HepG2 (cell line): ENCODE data around the gene SNRNP27. TPM values are rescaled to one million over a fixed set of nuclear protein-coding genes. Genes with fewer than 3 reads are reported as not detected.

ENCODE experiments used
- FOSL2 ChIP-seq: sonication (generic); formaldehyde crosslinking; IDR thresholded peaks from 2 replicates; pipeline ENCODE4 v1.4.0; 2020; ENCODE audit warnings: missing genetic modification reagents
- FOXA1 ChIP-seq, 2 experiments: fragments of 450-650 bp in 1 of 2; sonication (generic) in 1 of 2; formaldehyde crosslinking in 1 of 2; IDR thresholded peaks; 2 replicates each; pipeline versions ENCODE4 v1.4.0 to v1.6.1; 2016 to 2020; ENCODE audit warnings: missing genetic modification reagents in 1 of 2
- FOXA3 ChIP-seq: IDR thresholded peaks from 2 replicates; pipeline ENCODE4 v1.6.1; 2016; ENCODE audit warnings: missing genetic modification reagents, missing compliant biosample characterization
- FOXJ3 ChIP-seq: sonication (generic); formaldehyde crosslinking; IDR thresholded peaks from 2 replicates; pipeline ENCODE4 v1.4.0; 2020; ENCODE audit warnings: missing genetic modification reagents, mild to moderate bottlenecking, borderline replicate concordance
- FOXP4 ChIP-seq: sonication (generic); formaldehyde crosslinking; IDR thresholded peaks from 2 replicates; pipeline ENCODE4 v1.4.0; 2020; ENCODE audit warnings: missing genetic modification reagents
- GLI4 ChIP-seq: sonication (generic); formaldehyde crosslinking; IDR thresholded peaks from 2 replicates; pipeline ENCODE4 v1.5.1; 2020; ENCODE audit warnings: missing genetic modification reagents, mild to moderate bottlenecking, moderate library complexity, borderline replicate concordance
- IKZF5 ChIP-seq: IDR thresholded peaks from 2 replicates; pipeline ENCODE4 v1.6.1; 2018; ENCODE audit warnings: missing genetic modification reagents, mild to moderate bottlenecking, missing compliant biosample characterization
- MED1 ChIP-seq: sonication (generic); formaldehyde crosslinking; IDR thresholded peaks from 2 replicates; pipeline ENCODE4 v1.4.0; 2020; ENCODE audit warnings: missing genetic modification reagents
- MYNN ChIP-seq: sonication (generic); formaldehyde crosslinking; IDR thresholded peaks from 2 replicates; pipeline ENCODE4 v1.4.0; 2020; ENCODE audit warnings: mild to moderate bottlenecking, low read depth, missing genetic modification reagents
- NCOA1 ChIP-seq: sonication (generic); formaldehyde crosslinking; IDR thresholded peaks from 2 replicates; pipeline ENCODE4 v1.9.0; 2021; ENCODE audit warnings: missing genetic modification reagents
- TBP ChIP-seq: sonication (generic); formaldehyde crosslinking; IDR thresholded peaks from 2 replicates; pipeline ENCODE4 v1.5.0; 2020; ENCODE audit warnings: missing genetic modification reagents
- TCF7 ChIP-seq: sonication (generic); IDR thresholded peaks from 2 replicates; pipeline ENCODE4 v1.6.1; 2016; ENCODE audit warnings: antibody characterized with exemption, low read depth
- TOPORS ChIP-seq: sonication (generic); formaldehyde crosslinking; IDR thresholded peaks from 2 replicates; pipeline ENCODE4 v1.8.0; 2023; ENCODE audit warnings: mild to moderate bottlenecking, missing genetic modification reagents
- UBTF ChIP-seq: sonication (generic); formaldehyde crosslinking; IDR thresholded peaks from 2 replicates; pipeline ENCODE4 v1.4.0; 2020; ENCODE audit warnings: mild to moderate bottlenecking, missing genetic modification reagents
- YY1 ChIP-seq: IDR thresholded peaks from 2 replicates; pipeline ENCODE4 v1.6.1; 2011; ENCODE audit warnings: low read length, low read depth, moderate library complexity, mild to moderate bottlenecking; ENCODE audit not compliant: insufficient read depth, insufficient replicate concordance
- ZMAT3 ChIP-seq: sonication (generic); formaldehyde crosslinking; conservative IDR thresholded peaks from 2 replicates; pipeline ENCODE4 v1.7.0; 2021; ENCODE audit warnings: missing genetic modification reagents
- ZMYM4 ChIP-seq: sonication (generic); formaldehyde crosslinking; IDR thresholded peaks from 2 replicates; pipeline ENCODE4 v1.8.1; 2023; ENCODE audit warnings: mild to moderate bottlenecking, missing genetic modification reagents
- ZNF383 ChIP-seq: sonication (generic); formaldehyde crosslinking; IDR thresholded peaks from 2 replicates; pipeline ENCODE4 v1.4.0; 2020; ENCODE audit warnings: missing genetic modification reagents, mild to moderate bottlenecking, borderline replicate concordance
- ZNF512 ChIP-seq: sonication (generic); formaldehyde crosslinking; IDR thresholded peaks from 2 replicates; pipeline ENCODE4 v1.4.0; 2020; ENCODE audit warnings: mild to moderate bottlenecking, missing genetic modification reagents
- ZNF644 ChIP-seq: IDR thresholded peaks from 2 replicates; pipeline ENCODE4 v1.6.1; 2016; ENCODE audit warnings: low read depth
- polyA plus RNA-seq, 8 experiments: library from polyadenylated mRNA; depleted of rRNA in 3 of 8; stranded (reverse) in 7 of 8; unstranded in 1 of 8; fragments of >200 nt; fragmentation: Illumina TruSeq in 4 of 8; extraction: Trizol in 4 of 8; gene quantifications; 2 replicates each; pipeline versions ENCODE4 v1.2.1 to v1.2.3, GENCODE V29; 2011 to 2016; ENCODE audit warnings: low read depth in 4 of 8, missing spikeins in 1 of 8, mixed read lengths in 1 of 8; ENCODE audit not compliant: insufficient read depth in 1 of 8
- total RNA-seq, 5 experiments: library from RNA; depleted of rRNA; stranded (reverse); fragments of >200 nt; fragmentation: Illumina TruSeq; extraction: Trizol; gene quantifications; 2 replicates each; pipeline ENCODE4 v1.2.3, GENCODE V29; 2016; ENCODE audit warnings: low read depth in 1 of 5
- TF ChIP-seq, protein P1 (sequence below): sonication (generic); formaldehyde crosslinking; IDR thresholded peaks from 2 replicates; pipeline ENCODE4 v1.5.0; 2020; ENCODE audit warnings: mild to moderate bottlenecking, missing genetic modification reagents, borderline replicate concordance

SNRNP27 gene
- total and polyA plus RNA-seq, 2 of the 13 experiments (the other 11 are each of a cell fraction or from before 2014, with no cell fraction given), result 49.8 to 54.6 TPM

- TF ChIP-seq MED1 (CRISPR knock-in tag) (no peak; the same call in 1 of the 2 replicates), FOXA1 (IDR thresholded peaks at IDR 0.05) (no peak), FOXA1 (CRISPR knock-in tag; IDR thresholded peaks at IDR 0.05) (peak; percentile 14; the same call in 1 of the 2 replicates), FOXJ3 (CRISPR knock-in tag) (no peak), GLI4 (no peak), UBTF (no peak), TOPORS (CRISPR knock-in tag) (0 out of 2 replicates have a peak, but pooled peaks have one; percentile 1), ZNF644 (no peak), YY1 (no peak), IKZF5 (CRISPR knock-in tag) (no peak), MYNN (no peak), FOXA3 (CRISPR knock-in tag) (0 out of 2 replicates have a peak, but pooled peaks have one; percentile 15), ZNF383 (no peak), ZNF512 (CRISPR knock-in tag) (no peak), NCOA1 (no peak), ZMAT3 (CRISPR knock-in tag) (no peak), FOXP4 (CRISPR knock-in tag) (peak; percentile 54), TBP (no peak), FOSL2 (CRISPR knock-in tag) (peak; percentile 61), TCF7 (no peak), ZMYM4 (CRISPR knock-in tag) (no peak)
- TF ChIP-seq, protein P1, sequence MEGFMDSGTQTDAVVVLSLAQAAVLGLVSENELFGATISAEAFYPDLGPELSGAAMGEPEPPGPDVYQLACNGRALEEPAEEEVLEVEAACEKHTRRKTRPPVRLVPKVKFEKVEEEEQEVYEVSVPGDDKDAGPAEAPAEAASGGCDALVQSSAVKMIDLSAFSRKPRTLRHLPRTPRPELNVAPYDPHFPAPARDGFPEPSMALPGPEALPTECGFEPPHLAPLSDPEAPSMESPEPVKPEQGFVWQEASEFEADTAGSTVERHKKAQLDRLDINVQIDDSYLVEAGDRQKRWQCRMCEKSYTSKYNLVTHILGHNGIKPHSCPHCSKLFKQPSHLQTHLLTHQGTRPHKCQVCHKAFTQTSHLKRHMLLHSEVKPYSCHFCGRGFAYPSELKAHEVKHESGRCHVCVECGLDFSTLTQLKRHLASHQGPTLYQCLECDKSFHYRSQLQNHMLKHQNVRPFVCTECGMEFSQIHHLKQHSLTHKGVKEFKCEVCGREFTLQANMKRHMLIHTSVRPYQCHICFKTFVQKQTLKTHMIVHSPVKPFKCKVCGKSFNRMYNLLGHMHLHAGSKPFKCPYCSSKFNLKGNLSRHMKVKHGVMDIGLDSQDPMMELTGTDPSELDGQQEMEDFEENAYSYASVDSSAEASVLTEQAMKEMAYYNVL (CRISPR knock-in tag), result no peak
These were observed 53.7 kb downstream of the SNRNP27 start (continued) for GRCh38 chr2:69947325-69947931.
